WTC11 (cell line): ENCODE results near the gene CSTPP1. TPM values are rescaled to one million over a fixed set of nuclear protein-coding genes. Genes with fewer than 3 reads are reported as not detected.

Experiments used
- ATAC-seq: fragments of 200-7000 bp; cut with Tn5 transposase; 2 replicates; pipeline ENCODE4 v1.10.0; 2021; ENCODE audit warnings: mild to moderate bottlenecking, moderate library complexity
- CTCF ChIA-PET: fragments of 300-600 bp; sonication (Branson Sonifier 250); formaldehyde crosslinking; loops from one replicate; lab custom pipeline; 2021; ENCODE audit warnings: antibody characterized with exemption; lab: Charles Lee
- POLR2A ChIA-PET: fragments of 350-600 bp; sonication (Branson Sonifier 250); formaldehyde crosslinking; loops from one replicate; lab custom pipeline; 2021; ENCODE audit warnings: antibody characterized with exemption; lab: Charles Lee
- DNase-seq: peaks from one replicate; pipeline ENCODE4 v3.0.0; 2021; ENCODE audit warnings: low spot score
- H3K27ac Mint-ChIP-seq: 2 replicates; pipeline ENCODE4 v1.8.0; 2021; ENCODE audit warnings: mixed read lengths
- H3K27me3 Mint-ChIP-seq: 2 replicates; pipeline ENCODE4 v1.8.0; 2021; ENCODE audit warnings: low read depth, mild to moderate bottlenecking, moderate library complexity, mixed read lengths
- H3K36me3 Mint-ChIP-seq: 2 replicates; pipeline ENCODE4 v1.8.0; 2021; ENCODE audit warnings: mixed read lengths
- H3K4me1 Mint-ChIP-seq: 2 replicates; pipeline ENCODE4 v1.8.0; 2022; ENCODE audit warnings: mixed read lengths
- H3K4me3 Mint-ChIP-seq: 2 replicates; pipeline ENCODE4 v1.8.0; 2021; ENCODE audit warnings: mild to moderate bottlenecking, moderate library complexity, mixed read lengths
- H3K9me3 Mint-ChIP-seq: 2 replicates; pipeline ENCODE4 v1.8.0; 2021; ENCODE audit warnings: mixed read lengths
- AFF4 ChIP-seq: sonication (generic); formaldehyde crosslinking; IDR thresholded peaks from 2 replicates; pipeline ENCODE4 v1.8.1; 2023; ENCODE audit warnings: mild to moderate bottlenecking, missing genetic modification reagents, borderline replicate concordance
- CREB1 ChIP-seq: sonication (generic); formaldehyde crosslinking; IDR thresholded peaks from 2 replicates; pipeline ENCODE4 v1.8.0; 2023; ENCODE audit warnings: mild to moderate bottlenecking, missing genetic modification reagents
- CTCF ChIP-seq: fragments of 200-600 bp; IDR thresholded peaks from 2 replicates; pipeline ENCODE4 v1.8.0; 2022; ENCODE audit warnings: antibody characterized with exemption
- E2F1 ChIP-seq: sonication (generic); formaldehyde crosslinking; IDR thresholded peaks from 2 replicates; pipeline ENCODE4 v1.8.0; 2022; ENCODE audit warnings: mild to moderate bottlenecking, missing genetic modification reagents
- E2F4 ChIP-seq: sonication (generic); formaldehyde crosslinking; IDR thresholded peaks from 2 replicates; pipeline ENCODE4 v1.8.1; 2022; ENCODE audit warnings: low read depth, mild to moderate bottlenecking, moderate library complexity, missing genetic modification reagents, borderline replicate concordance
- E2F5 ChIP-seq: sonication (generic); formaldehyde crosslinking; IDR thresholded peaks from 2 replicates; pipeline ENCODE4 v1.8.1; 2022; ENCODE audit warnings: mild to moderate bottlenecking, moderate library complexity, missing genetic modification reagents
- IRF2 ChIP-seq: sonication (generic); formaldehyde crosslinking; IDR thresholded peaks from 2 replicates; pipeline ENCODE4 v1.8.0; 2022; ENCODE audit warnings: low read depth, missing genetic modification reagents, borderline replicate concordance
- KAT7 ChIP-seq: sonication (generic); formaldehyde crosslinking; IDR thresholded peaks from 2 replicates; pipeline ENCODE4 v1.8.1; 2023; ENCODE audit warnings: missing genetic modification reagents, mild to moderate bottlenecking, borderline replicate concordance
- MYBL2 ChIP-seq: sonication (generic); formaldehyde crosslinking; IDR thresholded peaks from 2 replicates; pipeline ENCODE4 v1.8.1; 2023; ENCODE audit warnings: mild to moderate bottlenecking, moderate library complexity, missing genetic modification reagents
- NFYB ChIP-seq: sonication (generic); formaldehyde crosslinking; conservative IDR thresholded peaks from 2 replicates; pipeline ENCODE4 v1.8.0; 2022; ENCODE audit warnings: low read depth, missing genetic modification reagents
- ZNF138 ChIP-seq: sonication (generic); formaldehyde crosslinking; conservative IDR thresholded peaks from 2 replicates; pipeline ENCODE4 v1.8.1; 2022; ENCODE audit warnings: mild to moderate bottlenecking, moderate library complexity, missing genetic modification reagents
- ZNF425 ChIP-seq: fragments of 250-450 bp; sonication (Bioruptor Pico); conservative IDR thresholded peaks from 2 replicates; pipeline ENCODE4 v1.9.0; 2021; ENCODE audit warnings: mild to moderate bottlenecking
- ZSCAN18 ChIP-seq: fragments of 250-450 bp; sonication (Bioruptor Pico); IDR thresholded peaks from 2 replicates; pipeline ENCODE4 v2.1.2; 2022; ENCODE audit warnings: mild to moderate bottlenecking, moderate library complexity
- total RNA-seq: library from RNA; stranded (reverse); gene quantifications from 3 replicates; pipeline ENCODE4 v1.2.3, GENCODE V29; 2021

Gene CSTPP1
- total RNA-seq, 1 experiment from 2014 or later, result 23.6 TPM

- TF ChIP-seq ZNF425 (CRISPR knock-in tag), result no peak
- no peak for TF ChIP-seq MYBL2 (CRISPR knock-in tag)
- no peak for TF ChIP-seq E2F4 (CRISPR knock-in tag)
- TF ChIP-seq CREB1 (CRISPR knock-in tag), result no peak
These were observed 41.6 kb upstream of the CSTPP1 start (continued) for GRCh38 chr11:46894961-46895360.

GRCh38 chr11:46895821-46896220, 40.7 kb upstream of the CSTPP1 start:
- no peak overlapping the region for H3K27ac Mint-ChIP-seq
- ATAC-seq, result no peak
- DNase-seq, result no peak

GRCh38 chr11:46896719-46897406, 39.7 kb upstream of the CSTPP1 start:
- no peak for DNase-seq
- Mint-ChIP-seq H3K27ac (no peak overlapping the region), H3K4me1 (peaks cover 9% of the 10 kb centered on the region; the same call in 1 of the 2 replicates), H3K9me3 (peaks cover 6% of the 10 kb centered on the region), H3K27me3 (no peaks in the 10 kb centered on the region), H3K36me3 (peaks cover 70% of the 10 kb centered on the region), H3K4me3 (no peak overlapping the region)
- CTCF ChIA-PET, result interaction anchor here (0.5 to 1.2 kb wide), 3 partner anchors 16 to 808 kb away, joined by 3 to 9 read pairs (median 4); no protein-coding TSS in a partner anchor
- ATAC-seq, result 0 out of 2 replicates have a peak, but pooled peaks have one; percentile 30
- POLR2A ChIA-PET, result no interaction called here
- no peak for TF ChIP-seq CREB1 (CRISPR knock-in tag)
- no peak for TF ChIP-seq AFF4 (CRISPR knock-in tag)
- TF ChIP-seq IRF2 (CRISPR knock-in tag), result no peak
- TF ChIP-seq ZNF138 (CRISPR knock-in tag), result no peak
- TF ChIP-seq CTCF, result no peak
- TF ChIP-seq ZSCAN18 (CRISPR knock-in tag), result no peak
- TF ChIP-seq E2F5 (CRISPR knock-in tag), result no peak

More at GRCh38 chr11:46895821-46896220, 40.7 kb upstream of the CSTPP1 start:
- Mint-ChIP-seq H3K9me3 (peaks cover 6% of the 10 kb centered on the region), H3K27me3 (no peaks in the 10 kb centered on the region), H3K4me3 (no peak overlapping the region), H3K4me1 (peaks cover 9% of the 10 kb centered on the region; the same call in 1 of the 2 replicates), H3K36me3 (peaks cover 64% of the 10 kb centered on the region)
- CTCF ChIA-PET, result interaction anchor here (0.6 to 1.4 kb wide), 5 partner anchors 17 to 529 kb away, joined by 3 to 9 read pairs (median 4); no protein-coding TSS in a partner anchor
- TF ChIP-seq NFYB (CRISPR knock-in tag) (no peak), KAT7 (no peak), ZSCAN18 (CRISPR knock-in tag) (no peak), E2F1 (CRISPR knock-in tag) (no peak)
- POLR2A ChIA-PET, result no interaction called here
